HG02798 (cell line): ENCODE results near the gene PDGFRB.

Source experiments
- ATAC-seq: cut with Tn5 transposase; IDR thresholded peaks from one replicate; pipeline ENCODE4 v1.9.1; 2021; ENCODE audit warnings: mild to moderate bottlenecking; ENCODE audit not compliant: unreplicated experiment, poor library complexity

PDGFRB gene

DNA sequence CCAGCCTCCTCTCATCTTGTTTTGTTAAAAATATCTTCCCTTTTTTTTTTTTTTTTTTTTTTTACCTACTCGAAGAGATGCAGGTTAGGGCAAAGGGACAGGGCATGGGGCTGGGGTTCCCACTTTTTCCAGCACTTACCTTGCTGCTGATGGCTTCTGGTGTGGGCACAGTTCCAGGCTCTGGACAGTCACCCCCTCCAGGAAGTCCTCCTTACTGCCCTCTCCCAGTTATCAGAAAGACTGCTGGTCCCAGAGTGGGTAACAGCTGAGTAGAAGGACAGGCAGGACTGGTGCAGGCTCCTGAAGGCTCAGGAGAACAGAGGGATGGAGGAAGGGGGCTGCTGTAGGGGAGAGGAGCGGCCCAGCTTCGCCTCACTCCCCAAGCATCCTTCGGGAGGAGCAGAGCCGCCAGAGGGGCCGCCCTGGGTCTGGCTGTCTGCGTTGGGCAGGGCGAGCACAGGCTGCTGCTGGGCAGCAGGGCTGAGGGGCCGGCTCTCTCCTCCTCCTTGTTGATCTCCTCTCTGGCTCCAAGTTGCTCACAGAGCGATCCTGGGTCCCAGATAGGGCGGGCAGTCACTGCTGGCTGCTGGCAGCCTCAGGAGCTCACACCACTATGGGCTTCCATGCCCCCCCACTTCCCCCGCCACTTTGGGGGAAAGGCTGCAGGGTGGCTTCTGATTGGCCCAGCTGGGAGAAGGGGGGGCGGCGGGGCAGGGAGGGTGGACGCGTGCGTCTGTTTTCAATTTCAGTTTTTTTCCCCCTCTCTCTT lies at the start of gene PDGFRB:
Gene PDGFRB, minus strand, starts transcription at position 588 of the 769 bp plus-strand sequence. CDS start 18,798 bp downstream, outside the sequence.
- peak; percentile 61 for ATAC-seq

GRCh38 chr5:150204590-150204960 lies 48.9 kb upstream of the PDGFRB start:
- ATAC-seq, result no peak

DNA sequence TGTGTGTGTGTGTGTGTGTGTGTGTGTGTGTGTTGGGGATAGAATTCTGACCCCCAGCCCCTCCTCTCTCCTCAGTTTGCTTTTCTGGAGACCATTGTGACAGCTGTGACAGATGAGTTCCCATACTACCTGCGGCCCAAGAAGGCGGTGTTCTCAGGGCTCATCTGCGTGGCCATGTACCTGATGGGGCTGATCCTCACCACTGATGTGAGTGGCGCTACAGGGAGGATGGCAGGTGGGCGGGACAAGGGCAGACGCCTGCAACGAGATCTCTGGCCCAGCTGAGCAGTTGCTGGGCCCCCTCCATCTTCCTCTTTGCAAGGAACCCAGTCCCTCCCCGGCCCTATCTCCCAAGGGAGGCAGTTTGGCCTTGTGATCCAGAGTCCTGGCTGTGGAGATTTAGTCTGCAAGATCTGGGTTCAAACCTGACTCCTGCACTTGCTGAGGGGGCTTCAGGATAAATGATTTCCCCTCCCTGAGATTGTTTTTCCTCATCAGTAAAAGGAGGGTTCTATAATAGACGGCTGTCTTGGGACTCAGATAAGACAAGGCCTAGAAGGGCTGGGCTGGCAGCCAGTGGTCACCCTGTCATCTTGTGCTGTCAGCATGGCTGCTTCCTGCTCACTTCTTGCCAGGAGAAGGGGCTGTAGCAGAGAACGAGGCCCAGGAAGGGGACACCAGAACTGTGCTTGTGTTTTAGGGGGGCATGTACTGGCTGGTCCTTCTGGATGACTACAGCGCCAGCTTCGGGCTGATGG lies 48.4 kb upstream of the PDGFRB start:
- ATAC-seq, result no peak

DNA sequence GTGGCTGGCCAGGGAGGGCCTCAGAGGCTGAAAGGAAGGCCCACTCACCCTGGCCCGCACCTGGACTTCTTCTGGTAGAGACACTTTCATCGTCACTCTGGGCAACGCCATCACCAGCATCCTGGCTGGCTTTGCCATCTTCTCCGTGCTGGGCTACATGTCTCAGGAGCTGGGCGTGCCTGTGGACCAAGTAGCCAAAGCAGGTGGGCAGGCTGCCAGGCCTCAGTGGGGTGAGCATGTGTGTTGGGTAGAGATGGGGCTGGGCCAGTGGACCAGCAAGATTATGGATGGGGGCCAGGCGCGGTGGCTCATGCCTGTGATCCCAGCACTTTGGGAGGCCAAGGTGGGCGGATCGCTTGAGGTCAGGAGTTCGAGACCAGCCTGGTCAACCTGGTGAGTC lies 46.9 kb upstream of the PDGFRB start:
- ATAC-seq, result no peak

GRCh38 chr5:150197476-150197875 lies 41.8 kb upstream of the PDGFRB start:
- ATAC-seq, result no peak

DNA sequence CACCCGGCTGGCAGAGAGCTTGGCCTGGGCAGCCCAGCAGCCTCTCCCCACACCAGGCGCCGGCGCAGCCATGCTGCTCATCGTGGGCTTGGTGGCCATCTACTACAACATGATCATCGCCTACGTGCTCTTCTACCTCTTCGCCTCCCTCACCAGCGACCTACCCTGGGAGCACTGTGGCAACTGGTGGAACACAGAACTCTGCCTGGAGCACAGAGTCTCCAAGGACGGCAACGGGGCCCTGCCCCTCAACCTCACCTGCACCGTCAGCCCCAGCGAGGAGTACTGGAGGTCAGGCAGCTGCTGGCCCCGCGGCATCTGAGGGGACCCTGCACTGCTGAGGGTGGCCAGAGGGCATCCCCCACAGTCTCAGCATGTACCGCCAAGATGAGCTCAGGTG lies 41.3 kb upstream of the PDGFRB start:
- ATAC-seq, result no peak

- no peak for ATAC-seq
These were observed 40.9 kb upstream of the PDGFRB start for GRCh38 chr5:150196514-150196913.

DNA sequence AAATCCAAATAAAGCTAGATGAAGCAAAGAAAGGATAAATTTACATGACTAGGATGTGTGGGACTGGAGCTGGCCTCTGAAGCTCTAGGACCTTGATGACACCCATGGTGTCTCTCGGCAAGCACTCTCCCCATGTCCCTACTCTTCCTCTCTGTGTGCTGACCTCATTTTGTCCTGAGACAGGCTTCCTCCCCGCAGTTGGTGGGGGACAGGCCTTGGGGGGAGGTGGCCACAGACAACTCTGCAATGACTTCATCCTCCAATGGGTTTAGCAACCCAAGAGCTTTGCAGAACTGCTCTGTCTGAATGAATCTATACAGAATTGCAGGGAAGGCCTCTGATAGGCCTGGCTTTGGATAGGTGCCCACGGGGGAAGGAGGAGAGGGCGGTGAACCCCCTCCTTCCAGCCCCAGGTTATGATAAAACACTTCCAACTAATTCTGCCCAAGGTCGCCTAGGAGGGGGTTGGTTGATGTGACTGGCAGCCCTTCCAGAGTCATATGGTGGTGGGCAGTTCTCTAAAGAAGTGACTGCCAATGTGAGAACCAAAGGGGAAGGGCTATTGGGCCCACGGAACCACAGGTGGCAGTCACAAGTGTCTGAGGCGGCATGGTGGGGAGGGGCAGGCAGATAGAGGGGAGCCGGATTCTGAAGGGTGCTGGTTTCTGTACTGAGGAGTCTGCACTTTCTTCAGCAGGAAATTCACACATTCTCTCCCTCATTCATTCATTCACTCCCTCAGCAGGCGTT lies 40.3 kb upstream of the PDGFRB start:
- no peak for ATAC-seq

- no peak for ATAC-seq
These were observed 36.8 kb upstream of the PDGFRB start for GRCh38 chr5:150192462-150192861.

DNA sequence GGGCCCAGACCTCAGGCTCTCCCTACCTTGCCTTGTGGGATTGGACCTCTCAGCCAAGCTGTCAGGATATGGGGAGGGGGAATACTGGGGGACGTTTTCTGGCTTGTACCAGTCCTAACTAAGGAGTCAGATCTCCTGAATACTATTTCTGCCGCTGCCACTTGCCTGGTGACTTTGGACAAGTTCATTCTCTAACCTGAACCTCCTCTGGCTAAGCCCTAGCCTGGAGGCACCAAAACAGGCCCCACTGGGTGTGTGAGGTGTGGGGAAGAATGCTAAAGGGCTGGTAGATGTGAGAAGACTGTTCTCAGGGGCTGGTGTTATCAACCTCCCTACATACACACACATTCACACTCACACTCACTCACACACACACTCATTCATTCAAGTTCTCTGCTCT lies 35.3 kb upstream of the PDGFRB start:
- ATAC-seq, result no peak

DNA sequence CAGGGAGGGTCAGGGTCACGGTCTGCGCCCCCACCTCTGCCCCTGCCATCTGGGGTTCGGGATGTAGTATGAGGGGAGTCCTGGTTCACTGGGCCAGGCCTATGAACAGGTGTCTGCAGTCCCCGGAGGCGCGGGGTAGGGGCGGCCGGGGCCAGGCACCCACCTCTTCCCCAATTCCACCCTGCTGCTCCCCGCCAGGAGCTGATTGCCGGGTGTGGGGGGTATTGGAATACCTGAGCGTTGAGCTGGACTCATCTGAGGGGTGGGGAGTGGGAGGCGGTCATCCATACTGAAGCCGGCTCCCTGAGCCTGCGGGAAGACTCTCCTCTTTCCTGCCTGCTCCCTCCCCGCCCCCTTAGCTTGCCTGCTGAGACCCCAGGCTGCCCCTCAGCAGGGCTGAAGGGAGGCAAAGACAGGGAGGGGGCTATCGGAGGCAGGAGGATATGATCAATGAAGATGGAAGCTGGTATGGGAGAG lies 34.9 kb upstream of the PDGFRB start:
- no peak for ATAC-seq

GRCh38 chr5:150189728-150190502 lies 34.3 kb upstream of the PDGFRB start, which contains the start of gene SLC6A7:
Gene SLC6A7, plus strand, starts transcription at chr5:150190062. Its CDS starts 266 bp downstream, at chr5:150190328.
- no peak for ATAC-seq

- no peak for ATAC-seq
These were observed 33.7 kb upstream of the PDGFRB start for GRCh38 chr5:150189326-150189725.

DNA sequence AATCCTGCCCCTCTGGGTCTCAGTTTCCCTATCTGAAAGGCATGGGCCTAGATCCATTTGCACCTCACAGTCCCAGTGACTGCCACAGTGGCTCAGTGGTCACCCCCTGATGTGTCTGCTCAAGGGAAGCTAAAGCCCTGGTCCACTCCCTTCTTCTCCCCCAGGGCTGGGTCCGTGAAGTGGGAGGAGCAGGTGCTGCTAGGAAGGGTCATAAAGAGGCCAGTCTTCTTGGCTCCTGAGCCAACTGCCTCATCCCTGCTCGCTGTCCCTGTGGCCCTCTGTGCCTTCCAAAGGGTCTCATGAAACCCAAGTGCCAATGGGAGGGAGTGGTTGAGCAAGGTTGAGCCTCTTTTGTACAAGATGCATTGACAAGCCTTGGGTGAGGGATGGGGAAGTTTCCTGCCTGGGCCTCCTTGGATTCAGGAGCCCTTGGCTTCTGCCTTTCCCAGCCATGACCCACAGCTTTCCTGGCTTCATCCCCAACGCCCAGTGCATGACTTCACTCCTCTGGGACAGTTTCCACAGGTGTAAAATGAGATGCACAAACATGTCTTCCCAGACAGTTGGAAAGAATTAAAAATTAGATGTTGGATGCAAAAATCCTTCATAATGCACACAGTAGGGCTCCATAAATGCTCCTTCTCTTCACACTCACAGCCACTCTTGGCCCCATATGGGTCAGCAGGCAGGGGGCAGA lies 32.6 kb upstream of the PDGFRB start:
- ATAC-seq, result no peak

DNA sequence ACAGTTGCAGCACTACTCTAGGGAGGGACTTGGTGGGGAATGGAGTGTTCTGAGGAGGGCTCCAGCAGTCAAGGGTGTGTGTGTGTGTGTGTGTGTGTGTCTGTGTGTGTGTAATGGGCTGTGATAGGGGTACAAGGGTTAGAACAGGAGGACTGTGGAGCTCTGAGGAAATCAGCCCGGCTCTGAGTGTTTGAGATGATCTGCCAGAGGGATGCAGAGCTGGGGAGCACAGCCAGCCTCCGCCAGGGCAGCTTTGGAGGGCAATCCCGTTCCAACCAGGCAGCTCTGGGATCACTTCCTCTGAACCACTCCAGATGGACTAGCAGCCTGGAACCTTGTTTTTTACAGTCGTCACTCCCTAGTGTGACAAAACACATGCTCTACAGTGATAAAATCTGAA lies 31.3 kb upstream of the PDGFRB start:
- ATAC-seq, result no peak

DNA sequence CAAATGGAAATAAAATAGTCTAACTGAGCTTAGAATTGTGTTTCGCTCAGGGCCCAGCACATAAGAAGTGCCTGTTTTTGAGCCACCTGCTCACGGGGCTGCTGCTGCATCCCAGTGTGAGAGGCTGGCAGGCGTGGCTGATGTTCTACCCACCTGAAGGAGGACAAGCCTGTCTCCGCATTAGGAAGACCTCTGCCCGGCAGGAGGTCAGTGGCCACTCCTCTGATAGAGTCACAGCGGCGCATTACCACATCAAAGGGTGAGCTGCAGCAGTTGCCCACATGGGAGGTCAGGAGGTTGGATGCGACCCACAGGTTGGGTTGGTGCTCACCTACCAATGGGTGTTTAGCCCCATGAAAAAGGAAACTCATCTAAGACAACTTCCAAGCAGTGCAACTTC lies 30.5 kb upstream of the PDGFRB start:
- ATAC-seq, result no peak

- ATAC-seq, result no peak
These were observed 29.6 kb upstream of the PDGFRB start for GRCh38 chr5:150184990-150185912.

DNA sequence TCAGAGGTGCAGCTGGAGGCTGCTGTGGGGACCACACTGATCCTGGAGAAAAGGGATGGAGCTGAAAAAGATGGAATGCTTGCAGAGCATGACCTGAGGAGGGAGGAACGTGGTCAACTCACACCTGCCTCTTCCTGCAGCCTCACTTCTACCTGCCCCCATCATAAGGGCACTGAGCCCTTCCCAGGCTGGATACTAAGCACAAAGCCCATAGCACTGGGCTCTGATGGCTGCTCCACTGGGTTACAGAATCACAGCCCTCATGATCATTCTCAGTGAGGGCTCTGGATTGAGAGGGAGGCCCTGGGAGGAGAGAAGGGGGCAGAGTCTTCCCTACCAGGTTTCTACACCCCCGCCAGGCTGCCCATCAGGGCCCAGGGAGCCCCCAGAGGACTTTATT lies 28.4 kb upstream of the PDGFRB start:
- ATAC-seq, result no peak
